Transverse colon (tissue), 4 donors: ENCODE results near the gene GIPC1.

Experiments
- POLR2AphosphoS5 ChIP-seq, 3 donors: sonication (generic); formaldehyde crosslinking; IDR thresholded peaks; one replicate each; pipeline ENCODE4 v1.6.1; 2016; ENCODE audit warnings: antibody characterized with exemption in 3 of 3
- TF ChIP-seq, protein P1 (sequence below), 5 experiments: fragments of 200-600 bp in 3 of 5; fragments of 450-650 bp in 2 of 5; sonication (generic) in 3 of 5; IDR thresholded peaks; 1 replicate in 2 of 5; 2 replicates in 3 of 5; pipeline ENCODE4 v1.5.1; 2016 to 2017; ENCODE audit warnings: antibody characterized with exemption in 5 of 5, inconsistent platforms in 3 of 5, mild to moderate bottlenecking in 2 of 5, moderate library complexity in 1 of 5

- TF ChIP-seq, protein P1, sequence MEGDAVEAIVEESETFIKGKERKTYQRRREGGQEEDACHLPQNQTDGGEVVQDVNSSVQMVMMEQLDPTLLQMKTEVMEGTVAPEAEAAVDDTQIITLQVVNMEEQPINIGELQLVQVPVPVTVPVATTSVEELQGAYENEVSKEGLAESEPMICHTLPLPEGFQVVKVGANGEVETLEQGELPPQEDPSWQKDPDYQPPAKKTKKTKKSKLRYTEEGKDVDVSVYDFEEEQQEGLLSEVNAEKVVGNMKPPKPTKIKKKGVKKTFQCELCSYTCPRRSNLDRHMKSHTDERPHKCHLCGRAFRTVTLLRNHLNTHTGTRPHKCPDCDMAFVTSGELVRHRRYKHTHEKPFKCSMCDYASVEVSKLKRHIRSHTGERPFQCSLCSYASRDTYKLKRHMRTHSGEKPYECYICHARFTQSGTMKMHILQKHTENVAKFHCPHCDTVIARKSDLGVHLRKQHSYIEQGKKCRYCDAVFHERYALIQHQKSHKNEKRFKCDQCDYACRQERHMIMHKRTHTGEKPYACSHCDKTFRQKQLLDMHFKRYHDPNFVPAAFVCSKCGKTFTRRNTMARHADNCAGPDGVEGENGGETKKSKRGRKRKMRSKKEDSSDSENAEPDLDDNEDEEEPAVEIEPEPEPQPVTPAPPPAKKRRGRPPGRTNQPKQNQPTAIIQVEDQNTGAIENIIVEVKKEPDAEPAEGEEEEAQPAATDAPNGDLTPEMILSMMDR (IDR thresholded peaks at IDR 0.05): no peak
- no peak for TF ChIP-seq POLR2AphosphoS5 (IDR thresholded peaks at IDR 0.05)
These were observed 24.0 kb upstream of the GIPC1 start for GRCh38 chr19:14519860-14520407.
